Subcutaneous adipose tissue (tissue), 4 donors: ENCODE data around the gene ADAMTS15. TPM values are rescaled to one million over a fixed set of nuclear protein-coding genes. Genes with fewer than 3 reads are reported as not detected.

ENCODE experiments used
- total RNA-seq, 4 donors: library from RNA; depleted of rRNA; stranded (reverse); fragments of >200 nt; gene quantifications; one replicate each; pipeline ENCODE4 v1.1.0, GENCODE V29; 2016
- TF ChIP-seq, protein P1 (sequence below): fragments of 450-650 bp; IDR thresholded peaks from one replicate; pipeline ENCODE4 v1.5.1; 2016; ENCODE audit warnings: low read depth, mild to moderate bottlenecking, control low read depth, antibody characterized with exemption, moderate library complexity

The ADAMTS15 gene
- total RNA-seq, 4 donors from 2014 or later: 15.0 to 44.7 (median 26.1) TPM

DNA sequence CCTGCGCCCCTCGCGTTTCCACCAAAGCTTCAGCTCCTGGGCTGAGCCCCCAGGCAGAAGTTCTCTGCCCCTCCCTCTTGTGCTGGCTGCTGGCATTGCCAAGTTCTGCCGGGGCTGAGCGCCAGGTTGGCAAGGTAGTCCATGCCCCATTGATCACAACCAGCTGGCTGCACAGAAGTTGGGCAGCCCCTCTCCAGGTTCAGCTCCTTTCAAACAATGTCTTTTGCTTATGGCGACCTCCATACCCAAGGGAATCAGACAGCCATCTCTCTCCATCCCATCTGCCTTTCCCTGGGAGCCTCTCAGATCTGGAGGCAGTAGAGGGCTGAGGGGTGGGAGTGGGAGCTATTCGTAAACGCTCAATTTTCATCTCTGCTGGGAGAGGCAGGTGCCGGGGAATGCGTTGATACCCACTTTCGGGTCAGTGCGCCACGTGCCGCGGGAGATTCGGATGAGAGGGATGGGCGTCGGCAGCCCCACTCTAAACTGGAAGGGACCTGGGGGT, 21.6 kb upstream of the ADAMTS15 start:
- TF ChIP-seq, protein P1, sequence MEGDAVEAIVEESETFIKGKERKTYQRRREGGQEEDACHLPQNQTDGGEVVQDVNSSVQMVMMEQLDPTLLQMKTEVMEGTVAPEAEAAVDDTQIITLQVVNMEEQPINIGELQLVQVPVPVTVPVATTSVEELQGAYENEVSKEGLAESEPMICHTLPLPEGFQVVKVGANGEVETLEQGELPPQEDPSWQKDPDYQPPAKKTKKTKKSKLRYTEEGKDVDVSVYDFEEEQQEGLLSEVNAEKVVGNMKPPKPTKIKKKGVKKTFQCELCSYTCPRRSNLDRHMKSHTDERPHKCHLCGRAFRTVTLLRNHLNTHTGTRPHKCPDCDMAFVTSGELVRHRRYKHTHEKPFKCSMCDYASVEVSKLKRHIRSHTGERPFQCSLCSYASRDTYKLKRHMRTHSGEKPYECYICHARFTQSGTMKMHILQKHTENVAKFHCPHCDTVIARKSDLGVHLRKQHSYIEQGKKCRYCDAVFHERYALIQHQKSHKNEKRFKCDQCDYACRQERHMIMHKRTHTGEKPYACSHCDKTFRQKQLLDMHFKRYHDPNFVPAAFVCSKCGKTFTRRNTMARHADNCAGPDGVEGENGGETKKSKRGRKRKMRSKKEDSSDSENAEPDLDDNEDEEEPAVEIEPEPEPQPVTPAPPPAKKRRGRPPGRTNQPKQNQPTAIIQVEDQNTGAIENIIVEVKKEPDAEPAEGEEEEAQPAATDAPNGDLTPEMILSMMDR: no peak

DNA sequence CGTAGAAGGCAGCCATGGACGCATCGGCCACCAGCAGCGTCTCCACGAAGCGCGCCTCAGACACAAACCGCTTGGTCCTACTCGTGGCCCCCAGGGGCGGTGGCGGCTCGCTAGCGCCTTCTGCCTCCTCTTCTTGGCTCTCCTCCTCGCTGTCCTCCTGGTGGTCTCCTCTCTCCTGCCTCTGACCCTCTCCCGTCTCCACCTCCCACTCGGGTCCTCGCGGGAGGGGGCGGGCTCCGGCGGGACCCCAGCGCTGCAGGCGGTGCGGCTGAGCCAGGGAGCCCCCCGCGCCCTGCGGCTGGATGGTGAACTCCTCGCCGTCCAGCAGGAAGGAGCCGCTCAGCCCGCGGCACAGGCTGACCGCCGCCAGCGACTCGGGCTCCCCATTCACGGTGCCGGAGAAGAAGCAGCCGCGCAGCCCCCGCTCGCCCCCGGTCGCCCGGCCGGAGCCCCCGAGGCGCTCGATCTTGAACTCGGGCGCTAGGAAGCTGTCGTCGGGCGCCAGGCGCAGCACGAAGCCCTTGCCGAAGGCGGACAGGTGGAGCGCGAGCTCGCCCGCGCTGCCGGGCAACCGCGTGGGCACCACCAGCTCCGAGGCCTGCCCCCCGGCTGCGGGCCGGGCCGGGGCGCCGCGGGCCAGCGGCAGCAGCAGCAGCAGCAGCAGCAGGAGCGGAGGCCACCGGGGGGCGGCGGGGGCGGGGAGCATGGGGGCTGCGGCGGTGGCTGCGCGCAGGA, 20.7 kb upstream of the ADAMTS15 start:
- TF ChIP-seq, protein P1: no peak

DNA sequence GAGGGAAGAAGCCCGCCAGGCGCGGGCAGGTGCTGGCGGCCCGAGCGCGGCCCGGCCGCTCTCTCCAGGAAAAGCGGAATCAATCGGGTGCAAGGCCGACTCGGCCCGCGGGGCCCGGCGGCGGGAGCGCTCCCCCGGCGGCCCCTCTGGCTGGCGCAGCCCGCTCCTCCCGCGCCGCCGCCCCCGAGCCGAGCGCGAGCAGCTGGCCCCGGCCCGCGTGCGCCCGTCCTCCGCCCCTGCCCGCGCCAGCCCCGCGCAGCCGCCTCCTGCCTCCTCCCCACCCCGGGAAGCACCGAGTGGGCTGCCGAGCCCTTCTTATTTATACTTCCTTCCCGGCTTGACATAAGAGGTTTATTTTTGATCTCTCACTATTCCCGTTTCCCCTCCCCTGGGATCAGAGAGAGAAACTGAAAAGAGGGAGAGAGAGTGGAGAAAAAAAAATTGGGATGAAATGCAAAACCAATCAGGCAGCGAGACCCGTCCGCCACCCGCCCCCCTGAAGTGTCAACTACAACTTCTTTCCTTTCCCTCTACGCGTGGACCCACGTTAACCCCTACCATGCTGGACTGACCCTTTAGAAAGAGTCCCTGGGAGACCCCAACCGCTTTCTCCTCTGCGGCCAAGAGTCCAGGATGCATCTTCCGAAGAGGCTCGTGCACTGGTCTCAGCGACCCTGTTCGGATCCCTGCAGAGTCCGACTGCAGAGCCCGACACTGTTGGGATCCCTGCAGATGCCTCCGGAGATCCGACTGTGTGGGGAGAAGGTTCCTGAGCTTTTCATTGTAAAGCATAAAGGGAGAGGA, 19.9 kb upstream of the ADAMTS15 start, which contains the start of gene ADAMTS8:
Gene ADAMTS8, minus strand, starts transcription at position 294 of the 804 bp plus-strand sequence. CDS start 323 bp downstream, outside the sequence.
- TF ChIP-seq, protein P1: no peak

DNA sequence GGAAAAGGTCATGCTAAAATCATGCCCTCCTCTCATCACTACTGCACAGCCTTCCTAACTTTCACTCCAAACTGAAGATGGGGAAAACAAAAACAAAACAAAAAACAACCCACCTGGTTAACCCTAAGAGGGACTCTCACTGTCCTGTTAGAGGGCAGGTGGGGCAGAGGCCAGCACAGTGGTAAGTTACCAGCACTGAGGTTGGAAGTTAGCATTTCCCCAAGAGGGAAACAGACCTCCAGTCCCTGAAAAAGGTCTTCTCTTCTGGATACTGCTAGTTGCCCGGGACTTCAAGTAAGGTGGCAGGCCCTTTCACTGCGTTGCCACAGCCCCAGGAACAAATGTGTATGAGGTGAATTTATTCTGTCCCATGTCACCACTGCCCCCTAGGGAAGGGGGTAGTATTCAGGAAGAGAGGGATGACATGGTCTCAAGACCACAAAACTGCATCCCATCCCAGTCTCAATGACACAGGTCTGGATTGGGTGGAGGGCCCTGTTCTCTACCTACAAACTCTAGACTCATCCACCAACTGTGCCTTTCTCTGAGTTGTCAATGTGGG, 19.2 kb upstream of the ADAMTS15 start:
- TF ChIP-seq, protein P1: no peak

DNA sequence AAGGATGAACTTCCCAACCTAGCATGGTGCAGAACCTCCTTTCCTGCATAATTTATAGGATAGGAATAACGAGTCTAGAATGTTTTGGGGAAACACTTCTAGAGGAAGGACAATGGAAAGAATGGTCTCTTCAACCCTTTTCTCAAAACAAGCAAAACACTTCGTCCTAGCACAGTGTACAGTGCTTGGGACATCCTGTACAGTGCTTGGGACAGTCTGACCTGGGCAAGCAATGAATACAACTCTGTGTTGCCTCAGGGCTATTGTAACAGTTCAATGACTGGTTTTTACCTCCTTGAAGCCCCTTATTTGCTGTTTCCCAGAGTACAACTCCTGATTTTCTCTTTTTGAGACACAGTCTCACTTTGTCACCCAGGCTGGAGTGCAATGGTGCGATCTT, 18.5 kb upstream of the ADAMTS15 start:
- TF ChIP-seq, protein P1: no peak

DNA sequence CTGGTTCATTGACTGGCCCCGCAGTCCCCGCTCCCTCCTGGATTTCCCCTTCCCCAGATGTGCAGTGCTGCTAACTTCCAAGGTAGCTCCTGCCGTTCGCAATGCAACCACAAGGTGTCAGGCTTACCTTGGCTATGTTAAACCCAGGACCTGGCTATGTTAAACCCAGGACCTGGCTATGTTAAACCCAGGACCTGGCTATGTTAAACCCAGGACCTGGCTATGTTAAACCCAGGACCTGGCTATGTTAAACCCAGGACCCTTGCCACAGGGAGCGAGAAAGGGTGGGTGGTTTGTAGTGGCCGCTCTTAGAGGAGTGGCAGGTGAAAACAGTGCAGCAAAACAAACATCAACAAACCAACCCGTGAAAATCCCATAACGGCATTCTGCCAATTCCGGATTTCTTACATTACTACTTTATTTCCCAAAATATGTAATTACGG, 17.1 kb upstream of the ADAMTS15 start:
- TF ChIP-seq, protein P1: no peak

DNA sequence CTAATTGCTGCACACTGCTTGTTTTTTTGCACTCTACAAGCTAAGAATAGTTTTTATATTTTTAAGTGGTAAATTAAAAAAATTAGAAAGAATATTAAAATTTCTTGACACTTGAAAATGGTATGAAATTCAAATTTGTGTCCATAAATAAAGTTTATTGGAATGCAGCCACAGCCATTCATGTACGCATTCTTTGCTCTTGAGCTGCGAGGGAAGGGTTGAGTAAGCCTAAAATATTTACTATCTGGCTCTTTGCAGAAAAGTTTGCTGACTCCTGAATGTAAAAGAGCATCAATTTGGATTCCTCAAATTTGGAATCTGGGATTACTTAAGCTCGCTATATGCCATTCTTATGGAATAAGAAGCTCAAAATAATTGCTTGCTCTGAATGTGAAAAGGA, 16.6 kb upstream of the ADAMTS15 start:
- TF ChIP-seq, protein P1: no peak
